Measurements from ENCODE around the gene CTCF.

GRCh38 chr16:67561501-67561823, 864 bp upstream of the CTCF start:
- TF ChIP-seq CTCF (IDR thresholded peaks at IDR 0.05) (no peak), POLR2A (IDR thresholded peaks at IDR 0.05) (no peak)

Data from lower leg skin (tissue), 3 donors.